Left colon (tissue), 2 donors: ENCODE measurements around the gene INPP5A. TPM values are rescaled to one million over a fixed set of nuclear protein-coding genes. Genes with fewer than 3 reads are reported as not detected.
"Not testable (repeated sequence)": the region's sequence is repeated elsewhere in the genome, so short reads cannot be mapped to it uniquely, and the experiment has no call there.

Experiments used
- ATAC-seq: fragments of 200-7000 bp; cut with Tn5 transposase; one replicate; pipeline ENCODE4 v1.9.1; 2020; ENCODE audit warnings: mild to moderate bottlenecking, moderate library complexity
- DNase-seq, 2 donors: peaks; one replicate each; pipeline ENCODE4 v3.0.0-alpha.2; 2020
- intact Hi-C, 2 donors: fragments of 100-400 bp; cut with DNase I in 1 of 2; cut with micrococcal nuclease in 1 of 2; formaldehyde crosslinking; loops; one replicate each; pipeline versions ENCODE4 v1.11.2 to v1.14.0; 2022; cut with DNase I, micrococcal nuclease
- total RNA-seq, 2 donors: library from RNA; stranded (reverse); fragmentation: NEBNext Ultra II Directional; extraction: Animal tissue kit (Norgen Biotek cat#: 25700); gene quantifications; one replicate each; pipeline ENCODE4 v1.2.1, GENCODE V29; 2021
- donor health status: DM: no; HTN: no; CAD: no.
- donor health status: DM: yes; HTN: yes; CAD: no.

Gene INPP5A
- total RNA-seq, 2 donors from 2014 or later: 35.6 to 42.2 TPM

DNA sequence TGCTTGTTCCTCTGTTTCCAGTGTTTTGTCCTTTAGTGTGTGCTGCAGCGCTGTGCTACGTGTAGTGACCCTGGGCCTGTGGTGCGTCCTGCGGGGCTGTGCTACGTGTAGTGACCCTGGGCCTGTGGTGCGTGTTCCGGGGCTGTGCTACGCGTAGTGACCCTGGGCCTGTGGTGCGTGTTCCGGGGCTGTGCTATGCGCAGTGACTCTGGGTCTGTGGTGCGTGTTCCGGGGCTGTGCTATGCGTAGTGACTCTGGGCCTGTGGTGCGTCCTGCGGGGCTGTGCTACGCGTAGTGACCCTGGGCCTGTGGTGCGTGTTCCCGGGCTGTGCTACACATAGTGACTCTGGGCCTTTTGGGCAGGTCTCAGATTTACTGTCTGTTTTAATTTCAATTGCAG lies 60.1 kb downstream of the INPP5A start:
- intact Hi-C loops: no loop called here
- ATAC-seq (no peak), DNase-seq (no peak)

DNA sequence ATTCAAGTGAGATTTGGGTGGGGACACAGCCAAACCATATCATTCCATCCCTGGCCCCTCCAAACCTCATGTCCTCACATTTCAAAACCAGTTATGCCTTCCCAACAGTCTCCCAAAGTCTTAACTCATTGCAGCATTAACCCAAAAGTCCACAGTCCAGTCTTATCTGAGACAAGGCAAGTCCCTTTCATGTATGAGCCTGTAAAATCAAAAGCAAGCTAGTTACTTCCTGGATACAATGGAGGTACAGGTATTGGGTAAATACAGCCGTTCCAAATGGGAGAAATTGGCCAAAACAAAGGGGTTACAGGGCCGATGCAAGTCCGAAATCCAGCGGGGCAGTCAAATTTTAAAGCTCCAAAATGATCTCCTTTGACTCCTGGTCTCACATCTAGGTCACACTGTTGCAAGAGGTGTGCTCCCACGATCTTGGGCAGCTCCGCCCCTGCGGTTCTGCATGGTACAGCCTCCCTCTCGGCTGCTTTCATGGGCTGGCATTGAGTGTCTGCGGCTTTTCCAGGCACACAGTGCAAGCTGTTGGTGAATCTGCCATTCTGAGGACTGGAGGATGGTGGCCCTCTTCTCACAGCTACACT lies 61.5 kb downstream of the INPP5A start:
- peak; percentile 80 for ATAC-seq
- DNase-seq, intact Hi-C loops: not testable (repeated sequence)

DNA sequence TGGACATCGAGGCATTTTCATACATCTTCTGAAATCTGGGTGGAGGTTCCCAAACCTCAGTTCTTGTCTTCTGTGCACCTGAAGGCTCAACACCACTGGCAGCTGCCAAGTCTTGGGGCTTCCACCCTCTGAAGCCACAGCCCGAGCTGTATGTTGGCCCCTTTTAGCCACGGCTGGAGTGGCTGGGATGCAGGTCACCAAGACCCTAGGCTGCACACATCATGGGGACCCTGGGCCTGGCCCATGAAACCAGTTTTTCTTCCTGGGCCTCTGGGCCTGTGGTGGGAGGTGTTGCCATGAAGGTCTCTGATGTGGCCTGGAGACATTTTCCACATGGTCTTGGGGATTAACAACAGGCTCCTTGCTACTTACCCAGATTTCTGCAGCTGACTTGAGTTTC lies 62.1 kb downstream of the INPP5A start:
- DNase-seq (no peak), ATAC-seq (no peak)
- intact Hi-C loops: no loop called here

DNA sequence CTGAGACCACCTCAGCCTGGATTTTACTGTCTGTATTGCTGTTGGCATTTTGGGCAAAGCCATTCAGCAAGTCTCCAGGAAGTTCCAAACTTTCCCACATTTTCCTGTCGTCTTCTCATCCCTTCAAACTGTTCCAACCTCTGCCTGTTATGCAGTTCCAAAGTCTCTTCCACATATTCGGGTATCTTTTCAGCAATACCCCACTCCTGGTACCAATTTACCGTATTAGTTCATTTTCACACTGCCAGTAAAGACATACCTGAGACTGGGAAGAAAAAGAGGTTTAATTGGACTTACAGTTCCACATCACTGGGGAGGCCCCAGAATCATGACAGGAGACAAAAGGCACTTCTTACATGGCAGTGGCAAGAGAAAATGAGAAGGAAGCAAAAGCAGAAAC lies 62.8 kb downstream of the INPP5A start:
- intact Hi-C loops: no loop called here
- no peak for DNase-seq
- no peak for ATAC-seq

DNA sequence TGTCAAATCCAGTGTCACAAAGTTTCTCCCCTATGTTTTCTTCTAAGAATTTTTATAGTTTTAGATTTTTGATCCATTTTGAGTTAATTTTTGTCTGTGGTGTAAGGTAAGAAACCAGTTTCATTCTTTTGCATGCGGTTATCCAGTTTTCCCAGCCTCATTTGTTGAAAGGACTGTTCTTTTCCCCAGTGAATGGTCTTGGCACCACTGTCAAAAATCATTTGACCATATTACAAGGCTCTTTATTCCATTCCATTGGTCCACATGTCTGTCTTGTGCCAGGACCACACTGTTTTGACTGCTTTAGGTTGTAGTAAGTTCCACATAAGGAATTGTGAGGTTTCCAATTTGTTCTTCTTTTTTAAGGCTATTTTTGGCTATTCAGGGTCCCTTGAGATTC lies 64.0 kb downstream of the INPP5A start:
- intact Hi-C loops: no loop called here
- ATAC-seq (no peak), DNase-seq (no peak)

DNA sequence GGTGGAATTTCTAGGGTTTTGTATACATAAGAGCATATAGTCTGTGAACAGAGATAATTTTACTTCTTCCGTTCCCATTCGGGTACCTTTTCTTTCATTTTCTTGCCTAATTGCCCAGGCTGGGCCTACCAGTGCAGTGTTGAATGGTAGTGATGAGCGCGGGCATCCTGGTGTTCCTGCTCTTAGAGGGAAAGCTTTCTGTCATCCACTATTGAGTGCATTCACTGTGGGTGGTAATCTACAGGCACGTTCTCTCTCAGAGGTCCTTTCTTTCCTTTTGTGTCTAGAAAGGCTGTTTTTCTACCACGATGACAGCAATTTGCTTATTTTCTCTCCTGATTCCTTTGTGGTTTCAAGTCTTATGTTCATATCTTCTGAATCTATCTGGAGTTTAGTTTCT lies 65.0 kb downstream of the INPP5A start:
- no peak for ATAC-seq
- intact Hi-C loops: no loop called here
- DNase-seq: no peak

DNA sequence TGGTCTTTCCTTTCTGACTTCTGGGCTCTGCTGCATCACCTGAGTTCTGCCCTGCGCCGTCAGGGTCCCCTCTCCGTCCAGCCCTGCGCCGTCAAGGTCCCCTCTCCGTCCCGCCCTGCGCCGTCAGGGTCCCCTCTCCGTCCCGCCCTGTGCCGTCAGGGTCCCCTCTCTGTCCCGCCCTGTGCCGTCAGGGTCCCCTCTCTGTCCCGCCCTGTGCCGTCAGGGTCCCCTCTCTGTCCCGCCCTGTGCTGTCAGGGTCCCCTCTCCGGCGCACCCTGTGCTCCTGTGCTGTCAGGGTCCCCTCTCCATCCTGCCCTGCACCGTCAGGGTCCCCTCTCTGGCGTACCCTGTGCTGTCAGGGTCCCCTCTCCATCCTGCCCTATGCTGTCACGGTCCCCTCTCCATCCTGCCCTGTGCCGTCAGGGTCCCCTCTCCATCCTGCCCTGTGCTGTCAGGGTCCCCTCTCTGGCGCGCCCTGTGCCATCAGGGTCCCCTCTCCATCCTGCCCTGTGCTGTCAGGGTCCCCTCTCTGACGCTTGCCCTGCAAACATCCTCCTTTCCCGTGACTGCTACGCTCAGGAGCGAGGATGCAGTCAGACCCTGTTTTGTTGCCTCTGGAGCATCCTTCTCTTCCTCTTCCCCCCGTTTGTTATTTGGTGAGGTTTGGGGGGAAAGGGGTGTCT lies 66.4 kb downstream of the INPP5A start:
- DNase-seq: peak in 1 of 2 donors; percentile 21
- no peak for ATAC-seq
- intact Hi-C loops: no loop called here

DNA sequence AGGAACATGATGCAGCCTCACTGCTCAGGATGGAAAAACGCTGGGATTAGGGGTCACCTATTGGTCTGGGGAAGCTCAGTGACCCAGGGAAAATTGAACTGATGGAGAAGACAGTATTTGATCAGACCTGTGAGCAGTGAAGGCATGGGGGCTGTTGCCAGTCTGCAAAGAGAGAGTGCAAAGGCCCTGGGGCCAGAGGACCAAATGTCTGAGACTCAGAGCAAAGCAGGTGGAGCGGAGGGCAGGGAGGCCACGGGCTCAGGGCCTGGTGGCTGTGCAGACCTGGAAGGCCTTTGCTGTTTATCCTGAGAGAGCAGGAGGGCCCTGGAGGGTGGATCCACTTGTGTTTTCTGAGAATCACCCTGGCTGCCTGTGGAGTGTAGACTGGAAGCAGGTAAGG lies 67.1 kb downstream of the INPP5A start:
- no peak for ATAC-seq
- no peak for DNase-seq
- intact Hi-C loops: no loop called here

DNA sequence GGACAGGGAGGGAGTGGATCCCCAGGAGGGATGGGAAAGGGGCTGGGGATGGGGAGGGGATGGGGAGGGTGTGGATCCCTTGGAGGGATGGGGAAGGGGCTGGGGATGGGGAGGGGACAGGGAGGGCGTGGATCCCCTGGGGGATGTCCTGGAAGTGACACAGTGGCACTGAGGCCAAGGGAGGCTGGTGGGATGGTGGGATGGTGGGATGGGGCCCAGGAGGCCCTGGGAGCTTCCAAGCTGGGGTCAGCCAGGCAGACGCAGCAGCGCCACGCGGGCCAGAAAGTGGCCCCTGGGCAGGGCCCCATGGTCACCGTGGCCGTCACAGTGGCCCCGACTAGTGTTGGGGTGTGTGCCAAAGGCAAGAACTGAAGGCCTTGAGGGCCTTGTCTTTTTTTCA lies 67.8 kb downstream of the INPP5A start:
- DNase-seq (no peak), ATAC-seq (peak; percentile 4)
- intact Hi-C loops: no loop called here

DNA sequence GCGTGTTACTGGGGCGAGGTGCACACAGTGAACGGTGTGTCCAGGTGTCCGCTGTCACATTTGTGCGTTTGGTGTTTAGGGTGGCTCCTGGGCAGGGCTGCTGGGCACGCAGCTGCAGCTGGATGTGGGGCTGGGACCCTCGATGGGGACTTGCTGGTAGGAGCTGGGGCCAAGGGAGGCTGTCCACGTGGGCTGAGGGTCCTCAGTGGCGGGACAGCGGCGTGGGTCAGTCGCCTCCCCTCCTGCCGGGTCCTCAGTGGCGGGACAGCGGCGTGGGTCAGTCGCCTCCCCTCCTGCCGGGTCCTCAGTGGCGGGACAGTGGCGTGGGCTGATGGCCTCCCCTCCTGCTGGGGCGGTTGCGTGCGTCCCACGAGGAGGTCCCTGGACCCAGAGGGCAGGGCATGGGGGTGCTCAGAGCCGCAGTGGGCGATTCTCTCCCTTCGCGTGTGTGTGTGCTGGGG lies 68.5 kb downstream of the INPP5A start:
- intact Hi-C loops: no loop called here
- DNase-seq: no peak
- no peak for ATAC-seq

DNA sequence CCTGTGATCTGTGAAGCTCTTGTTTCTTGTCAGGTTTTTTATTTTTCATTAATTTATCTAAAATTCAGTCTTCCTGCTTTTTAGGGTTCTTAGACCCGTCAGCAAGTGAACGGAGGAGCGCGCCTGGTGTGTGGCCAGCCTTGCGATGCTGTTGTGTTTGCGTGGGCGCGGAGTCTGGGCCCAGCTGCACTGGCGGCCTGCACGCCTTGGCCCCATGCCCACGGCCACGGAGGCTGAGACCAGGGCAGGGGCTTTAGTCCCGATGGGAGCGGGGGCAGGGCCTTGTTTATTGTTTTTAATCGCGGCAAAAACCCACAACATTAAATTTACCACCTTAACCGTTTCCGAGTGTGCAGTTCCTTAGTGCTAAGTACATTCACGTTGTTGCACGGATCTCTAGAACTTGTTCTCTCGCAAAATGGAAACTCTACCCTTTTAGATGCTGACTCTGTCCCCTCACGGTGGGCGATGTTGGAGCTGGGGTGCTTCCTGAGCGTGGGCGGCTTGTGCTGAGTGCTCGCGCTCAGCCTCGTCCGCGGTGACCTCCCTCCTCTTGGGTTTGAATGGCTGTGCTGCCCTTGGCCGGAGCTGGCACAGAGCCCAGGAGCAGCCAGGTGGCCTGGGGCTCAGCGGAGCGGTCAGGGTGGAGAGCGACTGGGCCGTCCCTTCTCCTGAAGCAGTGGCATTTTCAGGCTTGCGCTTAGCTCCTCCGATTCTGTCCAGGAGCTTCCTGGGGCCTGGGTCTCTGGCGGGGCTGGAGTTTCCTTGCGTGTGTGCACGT lies 69.1 kb downstream of the INPP5A start:
- intact Hi-C loops: no loop called here
- no peak for ATAC-seq
- peak in 1 of 2 donors; percentile 38 for DNase-seq

DNA sequence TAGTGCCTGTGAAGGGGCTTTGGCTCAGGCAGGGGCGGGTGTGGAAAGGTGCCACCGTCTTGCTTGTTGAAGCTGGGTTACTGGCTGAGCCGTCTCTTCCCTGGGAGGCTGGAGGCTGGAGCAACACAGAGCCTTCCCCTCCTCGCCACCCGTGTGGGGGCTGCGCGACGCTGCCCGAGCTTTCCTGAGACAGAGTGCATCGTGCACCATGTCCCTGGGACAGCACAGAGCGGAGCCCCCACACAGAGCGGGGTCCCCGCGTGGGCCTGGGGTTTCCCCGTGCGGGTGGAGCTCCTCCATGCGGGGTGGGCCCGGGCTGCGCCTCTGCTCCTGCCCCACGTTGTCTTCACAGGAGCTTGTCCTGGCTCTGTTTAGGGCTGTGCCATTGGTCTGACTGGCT lies 69.9 kb downstream of the INPP5A start:
- intact Hi-C loops: no loop called here
- ATAC-seq (no peak), DNase-seq (no peak)

DNA sequence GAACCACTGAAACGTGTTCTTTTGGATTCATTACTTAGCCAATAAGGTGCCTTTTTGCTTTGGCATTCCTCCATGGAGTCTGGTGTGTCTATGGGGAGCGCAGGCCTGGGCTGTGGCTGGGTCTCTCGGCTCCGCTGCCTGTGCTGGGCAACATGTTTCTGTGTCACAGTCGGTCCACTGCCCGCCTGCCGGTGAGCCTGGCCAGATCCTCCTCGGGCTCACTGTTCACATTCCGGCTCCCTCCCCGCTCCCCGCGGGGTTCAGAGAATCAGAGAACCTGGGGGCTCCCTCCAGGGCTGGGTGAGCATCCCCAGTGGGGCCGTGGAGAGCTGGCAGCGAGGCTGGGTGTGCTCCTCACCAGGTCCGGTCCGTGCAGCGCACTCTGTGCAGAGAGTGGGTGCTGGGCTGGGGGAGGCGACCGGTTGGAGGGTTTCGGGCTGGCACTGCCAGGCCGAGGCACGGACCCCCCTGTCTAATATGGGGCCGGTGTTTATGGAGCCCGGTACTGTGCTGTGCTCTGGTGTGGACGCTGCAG lies 70.4 kb downstream of the INPP5A start:
- intact Hi-C loops: no loop called here
- DNase-seq: peak in 1 of 2 donors; percentile 23
- ATAC-seq: no peak

DNA sequence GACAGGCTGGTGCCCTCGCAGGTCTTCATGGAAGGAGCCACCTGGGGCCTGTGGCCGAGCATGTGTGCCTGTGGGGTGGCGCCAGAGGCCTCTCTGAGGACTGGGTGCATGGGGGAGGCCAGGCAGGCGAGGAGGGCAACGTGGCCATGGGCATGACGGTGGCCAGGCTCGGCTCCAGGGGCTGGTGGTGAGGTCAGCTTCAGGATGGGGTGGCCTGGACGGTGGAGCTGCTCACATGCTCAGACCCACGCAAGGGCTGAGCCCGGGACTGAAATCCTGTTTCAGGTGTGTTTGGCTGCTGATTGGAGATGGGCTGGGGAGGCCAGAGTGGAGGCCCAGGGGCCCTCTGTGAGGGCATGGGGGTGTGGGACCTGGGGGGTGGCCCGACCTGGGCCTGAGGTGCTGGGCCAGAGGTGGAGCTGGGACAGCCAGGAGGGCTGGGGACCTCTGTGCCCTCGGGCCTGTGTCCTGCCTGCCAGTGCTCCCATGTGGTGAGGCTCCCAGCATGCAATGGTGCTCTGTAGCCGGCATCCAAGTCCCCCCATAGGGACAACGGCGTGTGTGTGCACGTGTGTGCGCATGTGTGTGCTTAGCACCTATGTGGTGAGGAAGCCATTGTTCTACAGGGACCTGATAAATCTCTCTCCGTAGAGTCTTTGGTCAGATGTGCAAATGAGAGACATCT lies 71.1 kb downstream of the INPP5A start:
- DNase-seq (peak in 1 of 2 donors; percentile 21), ATAC-seq (no peak)
- intact Hi-C loops: no loop called here

DNA sequence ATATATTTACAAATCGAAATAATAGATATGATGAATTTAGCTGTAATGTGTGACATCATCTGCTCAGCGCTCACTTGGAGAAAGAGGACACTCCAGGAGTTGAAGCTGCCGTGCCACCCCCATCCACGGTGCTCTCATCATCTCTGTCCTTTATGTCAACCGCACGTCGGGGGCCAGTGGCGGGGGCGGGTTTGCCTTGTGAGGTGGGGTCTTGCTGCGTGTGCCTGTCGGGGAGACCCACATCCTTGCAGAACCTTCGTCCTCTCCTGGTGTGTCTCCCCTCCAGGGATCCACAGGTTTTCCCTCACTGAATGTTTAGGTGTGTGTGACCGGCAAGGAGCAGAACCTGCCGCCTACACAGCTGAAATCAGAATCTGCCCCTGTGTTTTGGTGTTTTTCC lies 71.6 kb downstream of the INPP5A start:
- ATAC-seq (no peak), DNase-seq (no peak)
- intact Hi-C loops: no loop called here

DNA sequence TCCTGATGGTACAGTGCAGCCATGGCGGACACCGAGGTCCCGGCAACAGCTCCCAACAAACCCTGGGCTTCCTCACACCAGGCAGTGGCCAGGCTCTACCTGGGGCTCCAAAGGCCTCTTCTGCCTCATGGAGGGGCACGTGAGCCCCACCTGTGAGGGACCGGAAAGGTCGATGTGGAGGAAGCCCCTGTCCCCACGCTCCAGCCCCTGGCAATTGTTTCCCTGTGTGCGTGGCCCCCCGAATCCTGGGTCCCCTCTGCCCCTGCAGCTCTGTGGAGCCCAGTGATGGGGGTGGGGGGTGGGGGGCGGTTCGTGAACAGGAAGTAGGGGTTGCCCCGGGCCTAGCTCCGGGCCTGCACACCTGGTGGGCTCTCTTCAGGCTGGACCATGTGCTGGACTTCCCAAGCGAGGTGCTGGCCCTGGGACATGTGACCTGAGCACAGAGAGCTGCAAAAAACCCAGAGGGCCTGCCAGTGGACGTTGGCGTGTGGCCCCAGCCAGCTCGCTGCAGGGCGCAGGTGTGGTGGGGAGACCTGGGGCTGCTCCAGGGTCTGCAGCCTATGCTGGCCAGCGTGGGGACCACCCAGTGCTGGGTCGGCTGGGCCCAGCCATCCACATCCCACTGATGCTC lies 72.6 kb downstream of the INPP5A start:
- DNase-seq: peak; percentile 3 to 20
- no peak for ATAC-seq
- intact Hi-C loops: no loop called here

DNA sequence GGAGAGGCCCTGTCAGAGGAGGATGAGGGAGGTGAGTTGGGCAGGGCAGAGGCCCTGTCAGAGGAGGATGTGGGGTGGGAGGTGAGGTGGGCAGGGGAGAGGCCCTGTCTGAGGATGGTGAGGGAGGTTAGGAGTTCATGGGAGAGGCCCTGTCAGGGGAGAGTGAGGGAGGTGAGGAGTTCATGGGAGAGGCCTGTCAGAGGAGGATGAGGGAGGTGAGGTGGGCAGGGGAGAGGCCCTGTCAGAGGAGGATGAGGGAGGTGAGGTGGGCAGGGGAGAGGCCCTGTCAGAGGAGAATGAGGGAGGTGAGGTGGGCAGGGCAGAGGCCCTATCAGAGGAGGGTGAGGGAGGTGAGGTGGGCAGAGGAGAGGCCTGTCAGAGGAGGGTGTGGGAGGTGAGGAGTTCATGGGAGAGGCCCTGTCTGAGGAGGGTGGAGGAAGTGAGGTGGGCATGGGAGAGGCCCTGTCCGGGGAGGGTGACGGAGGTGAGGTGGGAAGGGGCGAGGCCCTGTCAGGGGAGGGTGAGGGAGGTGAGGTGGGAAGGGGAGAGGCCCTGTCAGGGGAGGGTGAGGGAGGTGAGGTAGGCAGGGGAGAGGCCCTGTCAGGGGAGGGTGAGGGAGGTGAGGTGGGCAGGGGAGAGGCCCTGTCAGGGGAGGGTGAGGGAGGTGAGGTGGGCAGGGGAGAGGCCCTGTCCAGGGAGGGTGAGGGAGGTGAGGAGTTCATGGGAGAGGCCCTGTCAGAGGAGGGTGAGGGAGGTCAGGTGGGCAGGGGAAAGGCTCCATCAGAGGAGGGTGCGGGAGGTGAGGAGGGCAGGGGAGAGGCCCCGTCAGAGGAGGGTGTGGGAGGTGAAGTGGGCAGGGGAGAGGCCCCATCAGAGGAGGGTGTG lies 73.7 kb downstream of the INPP5A start:
- intact Hi-C loops: no loop called here
- DNase-seq (peak in 1 of 2 donors; percentile 23), ATAC-seq (no peak)

DNA sequence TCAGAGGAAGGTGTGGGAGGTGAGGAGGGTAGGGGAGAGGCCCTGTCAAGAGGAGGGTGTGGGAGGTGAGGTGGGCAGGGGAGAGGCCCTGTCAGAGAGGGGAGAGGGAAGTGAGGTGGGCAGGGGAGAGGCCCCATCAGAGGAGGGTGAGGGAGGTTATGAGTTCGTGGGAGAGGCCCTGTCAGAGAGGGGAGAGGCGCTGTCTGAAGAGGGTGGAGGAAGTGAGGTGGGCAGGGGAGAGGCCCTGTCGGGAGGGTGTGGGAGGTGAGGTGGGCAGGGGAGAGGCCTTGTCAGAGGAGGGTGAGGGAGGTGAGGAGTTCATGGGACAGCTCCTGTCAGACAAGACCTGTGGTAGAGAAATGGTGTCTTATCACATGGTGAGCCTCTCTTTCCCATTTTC lies 74.4 kb downstream of the INPP5A start:
- intact Hi-C loops: no loop called here
- DNase-seq: peak in 1 of 2 donors; percentile 18
- ATAC-seq: peak; percentile 44
